Tibial artery (tissue), 4 donors: ENCODE measurements around the gene CHST14.

Source experiments
- DNase-seq, 2 donors: peaks; one replicate each; pipeline ENCODE4 v3.0.0-alpha.2; 2019
- H3K27ac ChIP-seq, 2 donors: fragments of 200-600 bp; sonication (generic) in 1 of 2; 1 replicate in 1 of 2; 2 replicates in 1 of 2; pipeline ENCODE4 v1.5.1; 2018 to 2019; ENCODE audit warnings: mild to moderate bottlenecking in 1 of 2
- H3K27me3 ChIP-seq, 2 donors: fragments of 200-600 bp; sonication (generic) in 1 of 2; one replicate each; pipeline versions ENCODE4 v1.5.1 to v1.6.0; 2016 to 2019
- H3K36me3 ChIP-seq, 3 donors: fragments of 200-600 bp; sonication (generic) in 2 of 3; one replicate each; pipeline ENCODE4 v1.5.1; 2016 to 2019; ENCODE audit warnings: mild to moderate bottlenecking in 2 of 3
- H3K4me1 ChIP-seq, 4 donors: fragments of 200-600 bp; sonication (generic) in 2 of 4; 1 replicate in 3 of 4; 2 replicates in 1 of 4; pipeline ENCODE4 v1.5.1; 2016 to 2019
- H3K4me3 ChIP-seq, 2 donors: fragments of 200-600 bp; sonication (generic) in 1 of 2; 1 replicate in 1 of 2; 2 replicates in 1 of 2; pipeline ENCODE4 v1.5.1; 2018 to 2019; ENCODE audit warnings: mild to moderate bottlenecking in 2 of 2
- H3K9me3 ChIP-seq, 3 donors: fragments of 200-600 bp; sonication (generic) in 1 of 3; one replicate each; pipeline ENCODE4 v1.5.1; 2016 to 2019
- CTCF ChIP-seq, 2 experiments: fragments of 200-600 bp in 1 of 2; fragments of 450-650 bp in 1 of 2; IDR thresholded peaks; one replicate each; pipeline ENCODE4 v1.5.1; 2017 to 2019; ENCODE audit warnings: antibody characterized with exemption in 2 of 2, mild to moderate bottlenecking in 1 of 2, moderate library complexity in 1 of 2
- intact Hi-C: fragments of 100-400 bp; cut with DNase I; formaldehyde crosslinking; loops from one replicate; pipeline ENCODE4 v1.15.0; 2023; ENCODE audit warnings: low total_unique reads

CHST14 gene

GRCh38 chr15:40428185-40428584 is 42.6 kb upstream of the CHST14 start:
- peaks cover 0 to 8% (median 5%) of the 10 kb centered on the region in 3 donors for H3K36me3 ChIP-seq
- no peak for TF ChIP-seq CTCF (IDR thresholded peaks at IDR 0.05)
- H3K27me3 ChIP-seq, result no peaks in the 10 kb centered on the region
- intact Hi-C loops, result loop anchor here (10.0 kb wide), 1 partner anchor 363 kb away; no protein-coding TSS in a partner anchor
- H3K9me3 ChIP-seq, result no peaks in the 10 kb centered on the region
- no peak for DNase-seq
- H3K4me1 ChIP-seq, result no peaks in the 10 kb centered on the region
- no peak overlapping the region for H3K4me3 ChIP-seq
- H3K27ac ChIP-seq, result no peak overlapping the region

- no peak for DNase-seq
- H3K27ac ChIP-seq, result no peak overlapping the region
- H3K36me3 ChIP-seq, result peaks cover 0 to 8% (median 5%) of the 10 kb centered on the region in 3 donors
- no peak overlapping the region for H3K4me3 ChIP-seq
- TF ChIP-seq CTCF (IDR thresholded peaks at IDR 0.05), result no peak
- no peaks in the 10 kb centered on the region for H3K9me3 ChIP-seq
- intact Hi-C loops, result loop anchor here (10.0 kb wide), 1 partner anchor 364 kb away; no protein-coding TSS in a partner anchor
- H3K4me1 ChIP-seq, result no peaks in the 10 kb centered on the region
- H3K27me3 ChIP-seq, result no peaks in the 10 kb centered on the region
Measured at GRCh38 chr15:40429068-40429710, 41.6 kb upstream of the CHST14 start.

- H3K4me1 ChIP-seq, result no peaks in the 10 kb centered on the region
- no peak overlapping the region for H3K4me3 ChIP-seq
- no peaks in the 10 kb centered on the region for H3K9me3 ChIP-seq
- DNase-seq, result no peak
- TF ChIP-seq CTCF (IDR thresholded peaks at IDR 0.05), result no peak
- peaks cover 0 to 2% of the 10 kb centered on the region in 2 donors for H3K27me3 ChIP-seq
- intact Hi-C loops, result loop anchor here (10.0 kb wide), 1 partner anchor 386 kb away; no protein-coding TSS in a partner anchor
- no peak overlapping the region for H3K27ac ChIP-seq
- H3K36me3 ChIP-seq, result peaks cover 0 to 8% (median 5%) of the 10 kb centered on the region in 3 donors
Measured at GRCh38 chr15:40430271-40430805, 40.4 kb upstream of the CHST14 start.

- Histone ChIP-seq H3K36me3 (no peaks in the 10 kb centered on the region), H3K9me3 (no peaks in the 10 kb centered on the region), H3K27me3 (peaks cover 0 to 46% of the 10 kb centered on the region in 2 donors), H3K4me3 (no peak overlapping the region), H3K4me1 (peaks cover 0 to 44% (median 25%) of the 10 kb centered on the region in 4 donors), H3K27ac (no peak overlapping the region)
- no peak for DNase-seq
- intact Hi-C loops, result loop anchor here (10.0 kb wide), 1 partner anchor 390 kb away; no protein-coding TSS in a partner anchor
- no peak for TF ChIP-seq CTCF (IDR thresholded peaks at IDR 0.05)
Measured at GRCh38 chr15:40435023-40435709, 35.6 kb upstream of the CHST14 start.

GRCh38 chr15:40435710-40436089 is 35.1 kb upstream of the CHST14 start:
- H3K4me1 ChIP-seq, result peaks cover 0 to 45% (median 28%) of the 10 kb centered on the region in 4 donors
- no peak overlapping the region for H3K27ac ChIP-seq
- DNase-seq, result no peak
- H3K9me3 ChIP-seq, result no peaks in the 10 kb centered on the region
- H3K4me3 ChIP-seq, result peak overlapping the region; percentile 26 to 48
- no peaks in the 10 kb centered on the region for H3K36me3 ChIP-seq
- peaks cover 0 to 47% of the 10 kb centered on the region in 2 donors for H3K27me3 ChIP-seq
- no peak for TF ChIP-seq CTCF (IDR thresholded peaks at IDR 0.05)
- intact Hi-C loops, result loop anchor here (10.0 kb wide), 1 partner anchor 391 kb away; no protein-coding TSS in a partner anchor
